ENCODE results near the gene MAST1.

- no peak for TF ChIP-seq POLR2A (IDR thresholded peaks at IDR 0.05)
- peak; percentile 28 to 76 (median 61) for TF ChIP-seq CTCF (IDR thresholded peaks at IDR 0.05 in 4 of 5, conservative IDR thresholded peaks at IDR 0.05 in 1 of 5)
Observed at GRCh38 chr19:12884926-12885748, 46.8 kb downstream of the MAST1 start.
